NCI-H146 treated with DMSO at 0.1 percent for 48 hours (cell line): ENCODE measurements around the gene AQP1.

Experiments used
- DNase-seq: peaks from one replicate; lab custom pipeline; 2025; ENCODE audit not compliant: unreplicated experiment; lab: John Stamatoyannopoulos, UW

The AQP1 gene

DNA sequence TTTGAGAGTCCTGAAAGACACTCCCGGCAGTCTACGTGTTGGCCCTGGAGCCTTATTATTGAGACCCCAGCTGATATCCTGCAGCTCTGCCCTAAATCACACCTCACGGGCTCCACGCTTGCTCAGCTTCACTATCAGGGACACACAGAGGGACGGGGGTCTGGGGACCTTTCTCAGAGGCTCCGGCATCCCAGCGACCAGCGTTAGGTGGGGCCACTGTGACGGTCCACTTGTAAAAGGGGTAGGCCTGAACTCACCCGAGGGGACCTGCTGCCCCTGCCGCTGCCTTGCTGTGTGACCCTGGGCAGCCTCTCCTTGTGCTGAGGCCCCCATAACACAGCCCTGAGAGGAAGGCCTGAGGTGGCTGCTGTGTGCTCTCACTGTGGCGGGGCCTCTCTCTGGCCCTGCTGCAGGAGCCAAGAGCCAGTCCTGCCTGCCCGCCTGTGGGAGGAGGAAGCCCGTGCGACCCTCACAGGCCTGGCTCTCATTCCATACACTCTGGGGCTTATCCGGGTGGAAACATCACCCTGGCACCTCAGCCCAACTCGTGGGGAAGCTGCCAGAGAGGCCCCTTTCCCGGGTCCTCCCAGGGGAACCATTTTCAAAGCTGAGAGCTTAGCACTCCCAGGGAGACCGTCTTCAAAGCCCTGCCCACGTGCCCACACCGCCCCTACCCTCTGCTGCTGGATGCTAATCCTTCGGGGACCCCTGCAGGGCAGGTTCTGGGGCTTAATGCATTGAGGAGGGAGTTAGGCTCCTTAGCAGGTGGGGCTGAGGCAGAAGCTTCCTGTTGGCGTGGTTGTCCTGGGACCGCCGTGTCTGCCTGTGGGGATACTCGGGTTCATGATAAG is 21.7 kb downstream of the AQP1 start:
- no peak for DNase-seq

- DNase-seq, result no peak
These were observed 22.6 kb downstream of the AQP1 start for GRCh38 chr7:30934225-30934624.

GRCh38 chr7:30934732-30935568 is 23.3 kb downstream of the AQP1 start:
- no peak for DNase-seq

DNA sequence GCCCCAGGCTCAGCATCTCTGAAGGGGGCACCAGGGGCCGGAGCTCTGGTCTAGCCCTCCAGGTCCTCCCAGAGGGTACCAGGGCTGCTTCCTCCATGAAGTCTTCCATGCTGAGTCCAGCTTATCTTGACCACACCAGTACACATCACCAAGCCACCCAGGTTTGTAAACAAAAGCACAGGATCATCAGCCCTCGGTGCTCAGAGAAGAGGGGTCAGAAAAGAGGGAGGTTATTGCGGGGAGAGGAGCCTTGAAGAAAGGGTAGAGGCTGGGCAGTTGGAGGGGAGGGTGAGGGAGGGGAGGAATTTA is 23.9 kb downstream of the AQP1 start:
- no peak for DNase-seq

DNA sequence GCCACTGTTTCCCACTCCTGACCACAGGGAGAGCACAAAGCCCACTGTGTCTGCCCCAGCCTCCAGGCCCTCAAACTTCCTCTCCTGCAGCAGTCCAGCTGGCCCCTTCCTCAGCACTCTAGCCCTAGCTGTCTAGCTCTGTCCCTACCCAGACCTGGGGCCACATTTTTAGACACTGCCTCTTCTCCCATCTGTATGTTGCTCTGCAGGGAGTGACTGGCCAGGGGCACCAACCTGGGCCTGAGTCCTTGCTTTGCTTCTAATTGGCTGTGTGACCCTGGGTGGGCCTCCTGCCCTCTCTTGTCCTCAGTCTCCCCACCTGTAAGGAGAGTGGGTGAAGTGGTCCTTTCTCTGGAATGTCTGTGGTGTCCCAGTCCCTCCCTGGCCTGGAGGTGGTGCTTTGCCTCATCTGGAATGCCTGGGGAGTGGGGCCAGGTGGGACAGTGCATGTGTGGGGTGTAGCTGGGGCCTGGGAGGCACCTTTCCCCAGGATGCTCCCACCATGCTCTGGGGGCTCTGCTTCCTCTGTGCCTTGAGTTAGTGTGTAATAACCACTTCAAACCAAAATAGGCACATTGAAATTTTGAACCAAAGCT is 25.1 kb downstream of the AQP1 start:
- no peak for DNase-seq

DNA sequence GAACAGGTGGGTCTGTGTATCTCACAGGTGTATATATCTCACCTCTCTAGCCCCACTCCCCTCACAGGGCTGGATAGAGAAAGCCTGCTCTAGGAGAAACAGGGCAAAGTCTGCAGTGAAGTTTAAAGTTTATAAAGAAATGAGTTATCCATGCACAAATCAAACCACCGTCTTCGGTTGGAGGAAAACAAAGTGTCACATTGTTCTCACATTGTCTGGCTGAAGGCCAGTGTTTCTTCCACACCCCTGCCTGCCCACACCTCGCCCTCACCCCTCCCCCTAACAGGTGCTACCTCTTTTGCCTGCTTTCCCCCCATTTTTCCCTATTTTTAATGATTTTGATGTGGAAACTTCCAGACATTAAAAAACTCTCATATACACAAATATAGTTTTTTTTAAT is 25.8 kb downstream of the AQP1 start:
- DNase-seq, result no peak

GRCh38 chr7:30938435-30939316 is 27.0 kb downstream of the AQP1 start:
- DNase-seq, result peak; percentile 82

GRCh38 chr7:30941582-30942323 is 30.1 kb downstream of the AQP1 start:
- DNase-seq, result no peak

DNA sequence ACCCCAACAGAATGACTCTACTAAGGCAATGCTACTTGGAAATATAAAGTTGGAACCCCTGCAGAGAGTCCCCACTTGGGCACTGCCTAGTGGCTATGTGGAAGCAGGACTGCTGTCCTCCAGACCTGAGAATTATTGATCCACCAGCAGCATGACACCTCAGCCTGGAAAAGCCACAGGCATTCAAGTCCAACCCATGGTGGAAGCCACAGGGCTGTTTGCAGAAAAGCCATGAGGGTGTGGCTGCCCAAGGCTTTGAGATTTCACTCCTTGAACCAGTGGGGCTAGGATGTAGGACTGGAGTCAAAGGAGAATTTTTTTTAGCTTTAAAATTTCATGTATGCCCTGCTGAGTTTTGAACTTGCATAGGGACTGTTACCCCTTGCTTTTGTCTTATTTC is 38.5 kb downstream of the AQP1 start:
- no peak for DNase-seq

- no peak for DNase-seq
These were observed 43.3 kb downstream of the AQP1 start for GRCh38 chr7:30954914-30955313.

GRCh38 chr7:30956704-30957103 is 45.1 kb downstream of the AQP1 start:
- DNase-seq, result no peak

- DNase-seq, result no peak
These were observed 52.2 kb downstream of the AQP1 start, which contains the start of gene GHRHR for GRCh38 chr7:30963842-30964241. GHRHR (plus strand) TSS chr7:30963953; CDS start chr7:30964069, 116 bp downstream.

- DNase-seq, result no peak
These were observed 53.7 kb downstream of the AQP1 start for GRCh38 chr7:30965372-30965771.

- no peak for DNase-seq
These were observed 54.2 kb downstream of the AQP1 start for GRCh38 chr7:30965883-30966282.

GRCh38 chr7:30968294-30968693 is 56.6 kb downstream of the AQP1 start:
- DNase-seq, result no peak

DNA sequence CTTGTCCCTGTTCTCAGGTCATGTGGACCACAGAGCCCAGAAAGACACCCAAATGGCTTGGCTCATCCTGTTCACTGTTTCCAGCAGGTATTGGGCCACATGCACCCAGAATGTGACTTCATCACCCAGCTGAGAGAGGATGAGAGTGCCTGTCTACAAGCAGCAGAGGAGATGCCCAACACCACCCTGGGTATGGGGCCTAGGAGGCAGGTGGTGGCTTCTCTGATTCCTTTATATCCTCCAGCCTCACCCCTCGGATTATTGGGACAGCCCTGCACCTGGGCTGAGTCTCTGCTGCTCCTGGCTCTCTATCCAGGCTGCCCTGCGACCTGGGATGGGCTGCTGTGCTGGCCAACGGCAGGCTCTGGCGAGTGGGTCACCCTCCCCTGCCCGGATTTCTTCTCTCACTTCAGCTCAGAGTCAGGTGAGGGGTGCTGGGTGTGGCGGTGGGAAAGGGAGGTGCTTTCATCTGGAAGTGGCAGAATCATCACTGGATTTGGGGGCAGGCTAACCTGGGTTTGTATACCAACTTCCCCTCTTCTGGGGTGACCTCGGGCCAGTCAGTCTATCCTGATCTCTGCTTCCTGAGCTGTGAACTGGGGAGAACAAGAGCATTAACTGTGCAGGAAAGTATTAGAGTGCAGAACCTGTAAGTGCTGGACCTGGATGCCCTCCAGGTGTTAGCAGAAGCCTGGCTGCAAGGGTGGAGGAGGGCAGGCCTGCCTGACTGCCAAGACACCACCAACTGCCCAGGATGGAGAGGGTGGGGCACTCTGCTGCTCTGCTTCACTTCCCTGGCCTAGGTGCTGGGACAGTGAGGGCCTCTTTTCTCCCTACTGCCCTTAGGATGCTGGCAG is 57.3 kb downstream of the AQP1 start:
- no peak for DNase-seq

DNA sequence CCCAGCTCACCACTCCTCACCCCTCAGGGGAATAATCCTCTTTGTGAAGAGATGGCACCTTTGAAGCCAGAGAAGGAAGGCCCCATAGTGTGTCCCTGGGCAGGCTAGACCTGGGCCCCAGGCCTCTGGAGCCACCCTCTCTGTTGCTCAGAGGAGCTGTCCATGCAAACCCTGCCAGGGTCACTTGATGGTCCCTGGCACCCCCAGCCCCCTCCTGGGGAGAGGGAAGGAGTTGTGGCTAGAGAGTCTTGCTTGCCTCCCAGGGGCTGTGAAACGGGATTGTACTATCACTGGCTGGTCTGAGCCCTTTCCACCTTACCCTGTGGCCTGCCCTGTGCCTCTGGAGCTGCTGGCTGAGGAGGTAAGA is 57.9 kb downstream of the AQP1 start:
- no peak for DNase-seq

- no peak for DNase-seq
These were observed 58.4 kb downstream of the AQP1 start for GRCh38 chr7:30970074-30970473.

DNA sequence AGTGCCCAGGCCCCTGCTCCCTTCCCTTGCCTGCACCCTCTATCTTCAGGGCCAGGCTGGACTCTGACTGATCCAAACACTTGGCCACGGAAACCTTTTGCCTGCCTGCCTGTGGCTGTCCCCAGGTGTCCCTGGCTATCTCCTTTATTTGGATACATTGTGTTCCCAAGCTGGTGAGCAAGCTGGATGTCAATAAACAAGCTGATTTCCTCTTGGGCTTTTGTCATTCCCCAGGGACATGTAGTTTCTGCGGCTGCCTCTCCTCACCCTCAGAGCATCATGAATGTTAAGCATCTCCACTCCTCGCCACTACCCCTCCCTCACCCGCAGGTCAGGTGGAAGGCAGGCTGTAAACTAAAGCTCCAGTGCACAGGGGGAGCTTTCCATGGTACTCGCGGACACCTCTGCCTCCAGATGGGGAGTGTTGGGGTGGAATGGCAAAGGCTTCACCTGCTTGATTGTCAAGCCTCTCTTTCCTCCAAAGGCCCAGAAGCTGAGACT is 59.0 kb downstream of the AQP1 start:
- DNase-seq, result no peak
